Neural cell (in vitro differentiated cells): ENCODE data around the gene CSNK2A3. TPM values are rescaled to one million over a fixed set of nuclear protein-coding genes. Genes with fewer than 3 reads are reported as not detected.

Experiments
- H2AFZ ChIP-seq: fragments of 200-600, 300-800 bp; sonication (generic), shearing (Covaris generic); 2 replicates; pipeline ENCODE4 v1.6.0; 2014; ENCODE audit warnings: low read depth, mild to moderate bottlenecking, antibody characterized with exemption, low read length, moderate library complexity
- H3F3A ChIP-seq: fragments of 200-600 bp; shearing (Covaris generic); 2 replicates; pipeline ENCODE4 v1.6.1; 2016; ENCODE audit warnings: mild to moderate bottlenecking, moderate library complexity, mixed read lengths, antibody characterized with exemption, low read length; ENCODE audit not compliant: insufficient read depth, poor library complexity, severe bottlenecking
- H3K27ac ChIP-seq: fragments of 200-600, 300-800 bp; sonication (generic), shearing (Covaris generic); 2 replicates; pipeline ENCODE4 v1.5.1; 2014; ENCODE audit warnings: mild to moderate bottlenecking, low read length, moderate library complexity
- H3K27me3 ChIP-seq: fragments of 300-800, 200-600 bp; sonication (generic), shearing (Covaris generic); 2 replicates; pipeline ENCODE4 v1.6.0; 2014; ENCODE audit warnings: mild to moderate bottlenecking, low read depth, low read length, moderate library complexity; ENCODE audit not compliant: insufficient read depth
- H3K36me3 ChIP-seq: fragments of 300-800, 200-600 bp; sonication (generic), shearing (Covaris generic); 2 replicates; pipeline ENCODE4 v1.5.1; 2014; ENCODE audit warnings: mild to moderate bottlenecking, antibody characterized with exemption, low read length, moderate library complexity; ENCODE audit not compliant: insufficient read depth
- H3K4me2 ChIP-seq: fragments of 300-800, 200-600 bp; sonication (generic), shearing (Covaris generic); 2 replicates; pipeline ENCODE4 v1.6.0; 2014; ENCODE audit warnings: mild to moderate bottlenecking, low read length
- H3K4me3 ChIP-seq: fragments of 300-800, 200-600 bp; sonication (generic), shearing (Covaris generic); 2 replicates; pipeline ENCODE4 v1.5.1; 2014; ENCODE audit warnings: mild to moderate bottlenecking, low read length, moderate library complexity
- H3K79me2 ChIP-seq: fragments of 200-600 bp; shearing (Covaris generic); replicated peaks from 2 replicates; pipeline ENCODE4 v1.6.0; 2014; ENCODE audit warnings: mild to moderate bottlenecking, low read length, moderate library complexity; ENCODE audit not compliant: insufficient read depth
- H3K9ac ChIP-seq: fragments of 300-800, 200-600 bp; sonication (generic), shearing (Covaris generic); 2 replicates; pipeline ENCODE4 v1.6.1; 2016; ENCODE audit warnings: mild to moderate bottlenecking, low read length, mixed read lengths
- H3K9me2 ChIP-seq: fragments of 200-600 bp; shearing (Covaris generic); 2 replicates; pipeline ENCODE4 v1.6.1; 2016; ENCODE audit warnings: mild to moderate bottlenecking, low read length, mixed read lengths; ENCODE audit not compliant: insufficient read depth
- H3K9me3 ChIP-seq: fragments of 200-600, 300-800 bp; sonication (generic), shearing (Covaris generic); 2 replicates; pipeline ENCODE4 v1.6.1; 2016; ENCODE audit warnings: mild to moderate bottlenecking, mixed run types, low read length, moderate library complexity, mixed read lengths
- H4K20me1 ChIP-seq: fragments of 200-600 bp; shearing (Covaris generic); 2 replicates; pipeline ENCODE4 v1.6.1; 2016; ENCODE audit warnings: mild to moderate bottlenecking, mixed run types; ENCODE audit not compliant: insufficient read depth
- EP300 ChIP-seq: fragments of 450-650 bp; conservative IDR thresholded peaks from 2 replicates; pipeline ENCODE4 v1.6.1; 2014; ENCODE audit warnings: antibody characterized with exemption, mild to moderate bottlenecking, moderate library complexity; ENCODE audit not compliant: poor library complexity, severe bottlenecking
- EZH2 ChIP-seq: fragments of 200-600, 300-800 bp; shearing (Covaris generic), sonication (generic); IDR thresholded peaks from 2 replicates; pipeline ENCODE4 v1.6.1; 2014; ENCODE audit warnings: antibody characterized with exemption, low read length, borderline replicate concordance, mild to moderate bottlenecking; ENCODE audit not compliant: insufficient read depth, poor library complexity, severe bottlenecking
- MXI1 ChIP-seq: fragments of 450-650 bp; conservative IDR thresholded peaks from 2 replicates; pipeline ENCODE4 v1.6.1; 2014; ENCODE audit warnings: antibody characterized with exemption, mild to moderate bottlenecking; ENCODE audit not compliant: poor library complexity, severe bottlenecking
- POLR2AphosphoS5 ChIP-seq: IDR thresholded peaks from 2 replicates; pipeline ENCODE4 v1.6.1; 2012
- RAD21 ChIP-seq: fragments of 450-650 bp; conservative IDR thresholded peaks from 2 replicates; pipeline ENCODE4 v1.6.1; 2014; ENCODE audit warnings: antibody characterized with exemption, mild to moderate bottlenecking, moderate library complexity
- SMC3 ChIP-seq: fragments of 450-650 bp; conservative IDR thresholded peaks from 2 replicates; pipeline ENCODE4 v1.6.1; 2014; ENCODE audit warnings: antibody characterized with exemption, mild to moderate bottlenecking, moderate library complexity; ENCODE audit not compliant: poor library complexity
- TAF1 ChIP-seq: IDR thresholded peaks from 2 replicates; pipeline ENCODE4 v1.6.1; 2012; ENCODE audit warnings: low read depth
- polyA plus RNA-seq: library from polyadenylated mRNA; depleted of rRNA; stranded (reverse); fragments of >200 nt; gene quantifications from 2 replicates; pipeline ENCODE4 v1.2.3, GENCODE V29; 2014
- TF ChIP-seq, protein P1 (sequence below): fragments of 450-650 bp; IDR thresholded peaks from 2 replicates; pipeline ENCODE4 v1.5.1; 2014; ENCODE audit warnings: antibody characterized with exemption, mild to moderate bottlenecking, moderate library complexity; ENCODE audit not compliant: poor library complexity, severe bottlenecking
- TF ChIP-seq, protein P2 (sequence below): IDR thresholded peaks from 2 replicates; pipeline ENCODE4 v1.6.1; 2012; ENCODE audit warnings: borderline replicate concordance

The CSNK2A3 gene
- polyA plus RNA-seq, 1 donor from 2014 or later: 2.1 TPM

DNA sequence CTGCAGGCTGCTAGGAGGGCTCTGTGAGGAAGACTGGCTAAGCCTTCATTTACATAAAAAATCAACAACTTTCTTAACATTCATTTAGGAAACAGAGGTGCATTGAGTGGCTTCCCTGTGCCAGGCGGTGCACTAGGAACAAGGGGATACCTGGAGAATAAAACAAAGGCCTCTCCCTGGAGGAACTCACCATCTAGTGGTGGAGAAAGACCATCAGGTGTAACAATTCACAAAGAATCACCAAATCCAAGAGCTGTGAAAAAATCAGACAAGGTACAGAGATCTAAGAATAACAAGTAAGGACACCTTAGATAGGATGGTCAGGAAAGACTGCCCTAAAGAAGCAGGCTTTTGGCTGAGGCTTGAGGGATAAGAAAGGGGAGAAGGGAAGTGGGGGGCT, 40.3 kb downstream of the CSNK2A3 start:
- Histone ChIP-seq H3K79me2 (no peaks in the 10 kb centered on the region), H3K27ac (no peak overlapping the region), H3K36me3 (no peaks in the 10 kb centered on the region), H3K4me2 (no peak overlapping the region), H3K27me3 (no peaks in the 10 kb centered on the region), H3K9me3 (no peaks in the 10 kb centered on the region), H4K20me1 (no peaks in the 10 kb centered on the region), H3K4me3 (no peak overlapping the region), H3K9ac (no peak overlapping the region), H3K9me2 (no peaks in the 10 kb centered on the region), H2AFZ (no peak overlapping the region), H3F3A (no peaks in the 10 kb centered on the region)
- TF ChIP-seq TAF1: no peak
- TF ChIP-seq EP300: no peak
- TF ChIP-seq EZH2: no peak
- TF ChIP-seq, protein P1, sequence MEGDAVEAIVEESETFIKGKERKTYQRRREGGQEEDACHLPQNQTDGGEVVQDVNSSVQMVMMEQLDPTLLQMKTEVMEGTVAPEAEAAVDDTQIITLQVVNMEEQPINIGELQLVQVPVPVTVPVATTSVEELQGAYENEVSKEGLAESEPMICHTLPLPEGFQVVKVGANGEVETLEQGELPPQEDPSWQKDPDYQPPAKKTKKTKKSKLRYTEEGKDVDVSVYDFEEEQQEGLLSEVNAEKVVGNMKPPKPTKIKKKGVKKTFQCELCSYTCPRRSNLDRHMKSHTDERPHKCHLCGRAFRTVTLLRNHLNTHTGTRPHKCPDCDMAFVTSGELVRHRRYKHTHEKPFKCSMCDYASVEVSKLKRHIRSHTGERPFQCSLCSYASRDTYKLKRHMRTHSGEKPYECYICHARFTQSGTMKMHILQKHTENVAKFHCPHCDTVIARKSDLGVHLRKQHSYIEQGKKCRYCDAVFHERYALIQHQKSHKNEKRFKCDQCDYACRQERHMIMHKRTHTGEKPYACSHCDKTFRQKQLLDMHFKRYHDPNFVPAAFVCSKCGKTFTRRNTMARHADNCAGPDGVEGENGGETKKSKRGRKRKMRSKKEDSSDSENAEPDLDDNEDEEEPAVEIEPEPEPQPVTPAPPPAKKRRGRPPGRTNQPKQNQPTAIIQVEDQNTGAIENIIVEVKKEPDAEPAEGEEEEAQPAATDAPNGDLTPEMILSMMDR: no peak
- no peak for TF ChIP-seq POLR2AphosphoS5
- no peak for TF ChIP-seq MXI1
- TF ChIP-seq RAD21: no peak
- TF ChIP-seq, protein P2, sequence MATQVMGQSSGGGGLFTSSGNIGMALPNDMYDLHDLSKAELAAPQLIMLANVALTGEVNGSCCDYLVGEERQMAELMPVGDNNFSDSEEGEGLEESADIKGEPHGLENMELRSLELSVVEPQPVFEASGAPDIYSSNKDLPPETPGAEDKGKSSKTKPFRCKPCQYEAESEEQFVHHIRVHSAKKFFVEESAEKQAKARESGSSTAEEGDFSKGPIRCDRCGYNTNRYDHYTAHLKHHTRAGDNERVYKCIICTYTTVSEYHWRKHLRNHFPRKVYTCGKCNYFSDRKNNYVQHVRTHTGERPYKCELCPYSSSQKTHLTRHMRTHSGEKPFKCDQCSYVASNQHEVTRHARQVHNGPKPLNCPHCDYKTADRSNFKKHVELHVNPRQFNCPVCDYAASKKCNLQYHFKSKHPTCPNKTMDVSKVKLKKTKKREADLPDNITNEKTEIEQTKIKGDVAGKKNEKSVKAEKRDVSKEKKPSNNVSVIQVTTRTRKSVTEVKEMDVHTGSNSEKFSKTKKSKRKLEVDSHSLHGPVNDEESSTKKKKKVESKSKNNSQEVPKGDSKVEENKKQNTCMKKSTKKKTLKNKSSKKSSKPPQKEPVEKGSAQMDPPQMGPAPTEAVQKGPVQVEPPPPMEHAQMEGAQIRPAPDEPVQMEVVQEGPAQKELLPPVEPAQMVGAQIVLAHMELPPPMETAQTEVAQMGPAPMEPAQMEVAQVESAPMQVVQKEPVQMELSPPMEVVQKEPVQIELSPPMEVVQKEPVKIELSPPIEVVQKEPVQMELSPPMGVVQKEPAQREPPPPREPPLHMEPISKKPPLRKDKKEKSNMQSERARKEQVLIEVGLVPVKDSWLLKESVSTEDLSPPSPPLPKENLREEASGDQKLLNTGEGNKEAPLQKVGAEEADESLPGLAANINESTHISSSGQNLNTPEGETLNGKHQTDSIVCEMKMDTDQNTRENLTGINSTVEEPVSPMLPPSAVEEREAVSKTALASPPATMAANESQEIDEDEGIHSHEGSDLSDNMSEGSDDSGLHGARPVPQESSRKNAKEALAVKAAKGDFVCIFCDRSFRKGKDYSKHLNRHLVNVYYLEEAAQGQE: no peak
- no peak for TF ChIP-seq SMC3

- H3K36me3 ChIP-seq: no peaks in the 10 kb centered on the region
- no peaks in the 10 kb centered on the region for H3K9me3 ChIP-seq
- no peak overlapping the region for H3K4me3 ChIP-seq
Observed at GRCh38 chr11:11311169-11311568, 41.9 kb downstream of the CSNK2A3 start.

More at GRCh38 chr11:11311169-11311568, 41.9 kb downstream of the CSNK2A3 start:
- no peak overlapping the region for H3K27ac ChIP-seq
- H3K4me2 ChIP-seq: no peak overlapping the region
- no peaks in the 10 kb centered on the region for H3K79me2 ChIP-seq
- H3K9ac ChIP-seq: no peak overlapping the region
- H3F3A ChIP-seq: no peaks in the 10 kb centered on the region
- no peaks in the 10 kb centered on the region for H3K9me2 ChIP-seq
- no peak overlapping the region for H2AFZ ChIP-seq
- TF ChIP-seq SMC3 (no peak), EZH2 (no peak), TAF1 (no peak), POLR2AphosphoS5 (no peak), RAD21 (no peak), MXI1 (no peak), EP300 (no peak)
- TF ChIP-seq, protein P2: no peak
- TF ChIP-seq, protein P1: no peak
- H4K20me1 ChIP-seq: no peaks in the 10 kb centered on the region
- no peaks in the 10 kb centered on the region for H3K27me3 ChIP-seq
